CD4-positive, alpha-beta T cell treated with Interleukin-12 subunit alpha and Interleukin-12 subunit beta, for 1 hour (primary cell): ENCODE results near the gene KLF11.
A peak's percentile ranks its signal among the peaks of the same experiment; 100 is the strongest.
"Not testable (repeated sequence)": the region's sequence is repeated elsewhere in the genome, so short reads cannot be mapped to it uniquely, and the experiment has no call there.

ENCODE experiments used
- DNase-seq: peaks from one replicate; pipeline ENCODE4 v3.0.0-alpha.2; 2020

KLF11 gene

DNA sequence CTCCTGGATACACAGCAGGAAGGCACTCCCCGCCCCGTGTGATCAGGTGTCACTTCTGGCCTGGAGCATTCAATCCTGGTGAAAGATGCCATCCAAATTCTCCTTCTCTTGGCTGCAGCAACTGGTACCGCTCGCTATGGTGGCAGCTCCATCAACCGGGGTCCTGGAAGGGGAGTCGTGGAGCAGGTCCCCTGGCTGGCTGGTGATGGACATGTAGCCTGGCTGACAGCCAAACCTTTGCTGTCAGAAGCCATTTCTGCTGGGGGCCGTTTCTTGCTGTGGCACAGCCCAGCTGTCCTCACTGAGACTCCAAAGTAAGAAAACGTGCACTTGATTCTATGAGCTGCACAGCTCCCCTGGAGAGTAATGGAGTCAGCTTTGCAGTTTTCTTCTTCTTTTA lies 44.0 kb downstream of the KLF11 start:
- no peak for DNase-seq

DNA sequence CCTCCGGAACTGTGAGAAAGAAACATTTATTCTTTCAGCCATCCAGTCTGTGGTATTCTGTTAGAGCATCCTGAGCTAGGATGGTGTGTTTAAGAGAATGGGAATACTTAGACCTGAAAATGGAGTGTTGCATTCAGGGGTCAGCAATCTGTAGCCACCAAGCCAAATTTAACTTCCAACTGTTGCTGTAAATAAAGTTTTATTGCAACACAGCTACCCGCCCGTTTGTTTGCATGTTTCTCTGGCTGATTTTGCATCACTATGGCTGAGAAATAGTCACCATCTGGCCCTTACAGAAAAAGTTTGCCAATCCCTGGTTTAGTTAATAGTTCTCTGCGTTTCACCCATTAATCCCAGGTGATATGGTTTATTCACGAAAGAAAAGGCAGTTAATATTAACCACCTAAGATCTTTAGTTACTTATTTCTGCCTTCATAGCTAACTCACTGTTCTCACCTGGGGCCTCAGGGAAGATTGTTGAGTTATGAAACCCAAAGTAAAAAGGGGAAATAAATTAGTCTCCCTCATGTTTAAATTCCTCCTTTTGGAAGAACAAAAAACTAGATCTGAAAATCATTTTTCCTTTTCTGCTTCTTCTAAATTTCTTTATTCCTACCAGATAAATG lies 46.3 kb downstream of the KLF11 start:
- DNase-seq, result no peak

DNA sequence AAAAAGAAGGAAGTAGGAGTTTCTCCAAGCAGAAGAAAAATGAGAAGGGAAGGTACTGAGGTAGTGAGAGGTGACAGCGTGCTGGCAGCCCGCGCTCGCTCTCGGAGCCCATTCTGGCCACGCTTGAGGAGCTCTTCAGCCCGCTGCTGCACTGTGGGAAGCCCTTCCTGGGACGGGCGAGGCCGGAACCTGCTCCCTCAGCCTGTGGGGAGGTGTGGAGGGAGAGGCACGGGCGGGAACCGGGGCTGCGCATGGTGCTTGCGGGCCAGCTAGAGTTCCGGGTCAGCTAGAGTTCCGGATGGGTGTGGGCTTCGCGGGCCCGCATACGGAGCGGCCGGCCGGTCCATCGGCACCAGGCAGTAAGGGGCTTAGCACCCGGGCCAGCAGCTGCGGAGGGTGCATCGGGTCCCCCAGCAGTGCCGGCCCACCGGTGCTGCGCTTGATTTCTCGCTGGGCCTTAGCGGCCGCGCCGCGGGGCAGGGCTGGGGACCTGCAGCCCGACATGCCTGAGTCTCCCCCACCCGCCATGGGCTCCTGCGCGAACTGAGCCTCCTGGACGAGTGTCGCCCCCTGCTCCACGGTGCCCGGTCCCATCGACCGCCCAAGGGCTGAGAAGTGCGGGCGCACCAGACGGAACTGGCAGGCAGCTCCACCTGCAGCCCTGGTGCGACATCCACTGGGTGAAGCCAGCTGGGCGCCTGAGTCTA lies 48.0 kb downstream of the KLF11 start:
- peak; percentile 20 for DNase-seq

DNA sequence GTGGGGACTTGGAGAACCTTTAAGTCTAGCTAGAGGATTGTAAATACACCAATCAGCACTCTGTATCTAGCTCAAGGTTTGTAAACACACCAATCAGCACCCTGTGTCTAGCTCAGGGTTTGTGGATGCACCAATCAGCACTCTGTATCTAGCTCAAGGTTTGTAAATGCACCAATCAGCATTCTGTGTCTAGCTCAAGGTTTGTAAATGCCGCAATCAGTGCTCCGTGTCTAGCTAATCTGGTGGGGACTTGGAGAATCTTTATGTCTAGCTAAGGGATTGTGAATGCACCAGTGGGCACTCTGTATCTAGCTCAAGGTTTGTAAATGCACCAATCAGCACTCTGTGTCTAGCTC lies 48.5 kb downstream of the KLF11 start:
- not testable (repeated sequence) for DNase-seq

DNA sequence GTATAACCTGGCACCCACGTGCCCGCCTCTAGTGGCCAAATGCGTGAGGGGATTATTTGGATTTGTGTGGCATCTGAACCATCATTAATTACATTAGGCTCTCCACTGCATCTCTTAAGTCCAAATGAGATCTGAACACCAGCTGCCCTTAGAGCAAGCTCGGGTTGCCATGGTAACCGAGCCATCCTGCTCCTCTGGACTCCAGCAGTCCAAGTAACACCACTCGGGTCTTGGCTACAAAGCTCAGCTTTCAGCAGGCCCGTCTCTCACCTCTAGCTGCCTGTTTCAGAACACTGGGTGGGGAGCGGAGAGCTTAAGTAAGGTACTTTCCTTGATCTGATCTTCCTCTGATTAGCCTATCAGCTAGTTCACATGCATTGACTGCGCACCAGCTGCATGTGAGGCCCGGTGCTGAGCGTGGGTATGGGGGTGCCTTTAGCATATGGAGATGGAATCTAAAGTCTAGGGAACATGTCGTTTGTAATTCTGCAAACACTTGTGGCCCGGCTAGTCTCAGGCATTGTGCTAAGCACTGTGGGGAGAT lies 51.0 kb downstream of the KLF11 start:
- no peak for DNase-seq

DNA sequence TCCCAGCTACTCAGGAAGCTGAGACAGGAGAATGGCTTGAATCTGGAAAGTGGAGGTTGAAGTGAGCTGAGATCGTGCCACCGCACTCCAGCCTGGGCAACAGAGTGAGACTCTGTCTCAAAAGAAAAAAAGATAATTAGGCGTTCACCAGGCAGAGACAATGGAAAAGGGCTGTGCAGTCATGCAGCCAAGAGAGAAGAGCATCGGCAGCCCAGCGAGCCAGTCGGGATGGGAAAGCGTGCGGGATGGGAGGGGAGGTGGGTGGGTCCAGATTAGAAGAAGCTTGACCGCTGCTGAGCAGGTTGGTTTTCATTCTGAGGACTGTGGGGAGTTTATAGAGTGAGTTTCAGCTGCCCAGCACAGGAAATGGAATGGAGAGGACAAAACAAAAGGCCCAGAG lies 51.8 kb downstream of the KLF11 start:
- DNase-seq, result no peak

DNA sequence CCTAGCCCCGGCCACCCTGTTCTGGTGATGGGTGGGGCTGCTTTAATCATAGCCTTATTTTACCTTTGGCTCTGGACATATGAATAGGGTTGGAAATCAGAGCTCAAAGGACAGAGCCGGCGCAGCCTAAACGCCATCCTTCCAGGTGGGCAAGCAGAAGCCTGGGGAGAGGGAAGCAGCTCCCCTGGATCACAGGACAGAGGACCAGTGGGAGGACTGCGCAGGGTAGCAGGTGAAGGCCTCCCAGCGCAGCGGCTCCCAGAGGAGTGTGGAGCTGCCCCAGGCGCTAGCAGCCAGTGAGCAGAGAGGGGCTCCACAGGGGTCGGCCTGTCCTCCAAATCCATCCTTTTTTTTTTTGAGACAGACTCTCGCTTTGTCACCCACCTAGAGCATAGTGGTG lies 53.3 kb downstream of the KLF11 start:
- no peak for DNase-seq

DNA sequence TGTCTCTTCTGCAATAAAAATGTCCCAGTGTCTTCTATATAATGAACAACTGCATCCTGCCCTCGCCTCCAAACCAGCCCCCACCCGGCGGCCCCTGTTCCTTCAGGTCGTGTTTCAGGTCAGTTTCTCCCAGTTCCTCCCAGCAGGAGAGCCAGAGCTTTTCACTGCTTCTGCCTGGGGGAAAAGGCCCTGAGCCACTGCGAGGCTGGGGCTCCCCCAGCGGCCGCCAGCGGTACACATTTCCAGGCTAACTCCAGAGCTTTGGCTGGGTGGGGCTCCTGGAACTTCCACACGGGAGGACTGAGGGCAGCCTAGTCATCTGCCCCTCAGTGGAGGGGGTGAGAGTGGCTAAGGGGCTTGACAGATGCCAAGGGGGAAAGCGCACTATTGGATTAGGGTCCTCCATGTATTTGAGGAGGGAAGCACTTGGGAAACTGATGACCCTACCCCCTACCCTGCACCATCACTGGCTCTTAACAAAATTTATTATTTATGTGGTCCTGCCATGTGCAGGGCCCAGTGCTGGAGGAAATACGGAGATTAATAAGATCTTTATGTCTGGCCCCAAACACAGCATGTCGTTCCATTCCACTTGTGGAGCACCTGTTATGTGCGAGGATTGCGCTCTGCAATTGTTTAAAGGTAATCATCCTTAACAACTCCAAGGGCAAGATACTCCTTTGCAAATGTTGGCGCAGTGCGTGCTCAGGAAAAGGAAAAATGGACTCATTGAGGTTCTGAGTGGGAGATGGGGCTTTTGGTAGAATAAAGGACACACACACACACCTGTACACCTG lies 54.2 kb downstream of the KLF11 start:
- peak; percentile 36 for DNase-seq

DNA sequence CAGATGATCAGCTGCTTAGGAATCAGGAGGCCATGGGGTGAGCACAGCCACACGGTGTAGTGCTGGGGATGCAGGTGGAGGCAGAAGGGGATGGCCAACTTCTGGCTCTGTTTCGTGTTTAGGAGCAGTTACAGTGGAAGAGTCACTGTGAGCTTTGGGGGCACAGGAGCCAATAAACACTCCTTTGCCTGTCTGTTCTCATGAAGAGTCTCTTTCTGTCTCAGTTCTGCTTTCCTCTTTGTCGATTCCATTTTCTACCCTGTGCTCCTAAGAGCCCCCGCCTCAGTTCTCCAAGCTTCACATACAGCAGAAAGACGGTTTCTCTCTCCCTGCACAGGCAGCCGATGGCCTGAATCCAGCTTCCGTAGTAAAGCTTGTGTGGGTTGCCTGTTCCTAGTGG lies 58.1 kb downstream of the KLF11 start:
- no peak for DNase-seq

DNA sequence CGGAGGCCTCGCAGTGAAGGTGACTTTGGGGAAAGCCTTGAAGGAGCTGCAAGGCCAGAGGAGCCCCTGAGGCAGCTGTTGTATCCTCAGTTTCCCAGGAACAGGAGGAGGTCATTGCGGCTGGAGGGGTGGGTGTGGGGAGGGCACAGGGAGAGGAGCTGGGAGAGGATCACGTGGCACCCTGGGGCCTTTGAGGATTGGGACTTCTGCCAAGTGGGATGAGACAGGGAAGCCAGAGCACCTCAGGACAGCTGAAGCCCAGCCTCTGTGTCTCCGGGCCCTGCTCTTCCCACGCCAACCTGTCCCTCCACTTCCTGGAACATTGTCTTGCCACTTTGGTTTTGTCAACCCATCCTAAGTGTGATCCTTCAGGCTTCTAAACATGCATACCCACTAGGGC lies 59.8 kb downstream of the KLF11 start:
- no peak for DNase-seq
